Colonic mucosa (tissue), 4 donors: ENCODE data around the gene ADGRB2. TPM values are rescaled to one million over a fixed set of nuclear protein-coding genes. Genes with fewer than 3 reads are reported as not detected.

Experiments used
- DNase-seq: peaks from one replicate; pipeline ENCODE4 v3.0.0-alpha.2; 2020
- H3K27ac ChIP-seq: fragments of 200-600 bp; one replicate; pipeline ENCODE4 v1.8.0; 2021
- H3K27me3 ChIP-seq: fragments of 200-600 bp; one replicate; pipeline ENCODE4 v1.8.0; 2021
- H3K36me3 ChIP-seq: fragments of 200-600 bp; one replicate; pipeline ENCODE4 v1.8.0; 2021
- H3K4me1 ChIP-seq: fragments of 200-600 bp; one replicate; pipeline ENCODE4 v1.8.0; 2021; ENCODE audit warnings: mild to moderate bottlenecking
- H3K4me3 ChIP-seq: fragments of 200-600 bp; one replicate; pipeline ENCODE4 v1.8.0; 2021
- H3K9ac ChIP-seq, 2 donors: one replicate each; pipeline ENCODE4 v1.7.0; 2013; ENCODE audit warnings: control low read depth in 2 of 2, low read depth in 2 of 2, low read length in 2 of 2
- H3K9me3 ChIP-seq: fragments of 200-600 bp; one replicate; pipeline ENCODE4 v1.8.0; 2021
- intact Hi-C: fragments of 100-400 bp; cut with DNase I; formaldehyde crosslinking; loops from one replicate; pipeline ENCODE4 v1.14.1; 2022
- total RNA-seq, 2 donors: library from RNA; stranded (reverse); fragmentation: NEBNext Ultra II Directional in 1 of 2; extraction: Animal tissue kit (Norgen Biotek cat#: 25700) in 1 of 2; gene quantifications; one replicate each; pipeline ENCODE4 v1.2.1, GENCODE V29; 2021
- TF ChIP-seq, protein P1 (sequence below): fragments of 200-600 bp; IDR thresholded peaks from one replicate; pipeline ENCODE4 v1.8.0; 2022; ENCODE audit warnings: antibody characterized with exemption, mild to moderate bottlenecking
- donor health status: healthy.
- donor health status: DM: no; HTN: no; CAD: no.
- donor health status: DM: no; HTN: no; CAD: no.

Gene ADGRB2
- total RNA-seq, 2 donors from 2014 or later, result 0.59 to 1.6 TPM

DNA sequence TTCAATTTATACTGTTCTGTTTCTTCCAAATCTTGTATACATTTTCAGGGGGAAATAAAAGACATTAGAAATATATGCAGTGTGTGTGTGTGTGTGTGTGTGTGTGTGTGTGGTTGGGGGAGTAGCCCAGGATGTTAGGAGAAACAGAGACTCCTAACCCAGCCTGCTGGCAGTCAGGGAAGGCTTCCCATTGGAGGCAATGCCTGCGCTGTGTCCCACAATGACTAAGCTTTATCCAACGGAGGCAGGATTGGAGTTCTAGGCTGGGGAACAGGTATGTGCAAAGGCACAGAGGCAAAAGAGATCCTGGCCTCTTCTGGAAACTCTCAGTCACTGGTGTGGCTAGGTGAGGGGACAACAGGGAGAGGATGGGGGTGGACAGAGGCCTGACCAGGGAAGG lies 16.5 kb upstream of the ADGRB2 start:
- H3K4me3 ChIP-seq, result no peak overlapping the region
- H3K4me1 ChIP-seq, result no peaks in the 10 kb centered on the region
- no peaks in the 10 kb centered on the region for H3K9me3 ChIP-seq
- no peak overlapping the region for H3K9ac ChIP-seq
- no peaks in the 10 kb centered on the region for H3K27me3 ChIP-seq
- DNase-seq, result no peak
- TF ChIP-seq, protein P1, sequence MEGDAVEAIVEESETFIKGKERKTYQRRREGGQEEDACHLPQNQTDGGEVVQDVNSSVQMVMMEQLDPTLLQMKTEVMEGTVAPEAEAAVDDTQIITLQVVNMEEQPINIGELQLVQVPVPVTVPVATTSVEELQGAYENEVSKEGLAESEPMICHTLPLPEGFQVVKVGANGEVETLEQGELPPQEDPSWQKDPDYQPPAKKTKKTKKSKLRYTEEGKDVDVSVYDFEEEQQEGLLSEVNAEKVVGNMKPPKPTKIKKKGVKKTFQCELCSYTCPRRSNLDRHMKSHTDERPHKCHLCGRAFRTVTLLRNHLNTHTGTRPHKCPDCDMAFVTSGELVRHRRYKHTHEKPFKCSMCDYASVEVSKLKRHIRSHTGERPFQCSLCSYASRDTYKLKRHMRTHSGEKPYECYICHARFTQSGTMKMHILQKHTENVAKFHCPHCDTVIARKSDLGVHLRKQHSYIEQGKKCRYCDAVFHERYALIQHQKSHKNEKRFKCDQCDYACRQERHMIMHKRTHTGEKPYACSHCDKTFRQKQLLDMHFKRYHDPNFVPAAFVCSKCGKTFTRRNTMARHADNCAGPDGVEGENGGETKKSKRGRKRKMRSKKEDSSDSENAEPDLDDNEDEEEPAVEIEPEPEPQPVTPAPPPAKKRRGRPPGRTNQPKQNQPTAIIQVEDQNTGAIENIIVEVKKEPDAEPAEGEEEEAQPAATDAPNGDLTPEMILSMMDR, result no peak
- H3K36me3 ChIP-seq, result no peaks in the 10 kb centered on the region
- intact Hi-C loops, result loop anchor here (10.0 kb wide), 1 partner anchor 66 kb away; no protein-coding TSS in a partner anchor
- H3K27ac ChIP-seq, result no peak overlapping the region

- H3K27ac ChIP-seq, result no peak overlapping the region
- no peaks in the 10 kb centered on the region for H3K9me3 ChIP-seq
- no peaks in the 10 kb centered on the region for H3K4me1 ChIP-seq
- H3K36me3 ChIP-seq, result no peaks in the 10 kb centered on the region
- peaks cover 3% of the 10 kb centered on the region for H3K27me3 ChIP-seq
- H3K9ac ChIP-seq, result no peak overlapping the region
- DNase-seq, result no peak
- TF ChIP-seq, protein P1, result no peak
- intact Hi-C loops, result loop anchor here (10.0 kb wide), 1 partner anchor 65 kb away; no protein-coding TSS in a partner anchor
- H3K4me3 ChIP-seq, result no peak overlapping the region
These were observed 15.5 kb upstream of the ADGRB2 start for GRCh38 chr1:31779687-31780086.

DNA sequence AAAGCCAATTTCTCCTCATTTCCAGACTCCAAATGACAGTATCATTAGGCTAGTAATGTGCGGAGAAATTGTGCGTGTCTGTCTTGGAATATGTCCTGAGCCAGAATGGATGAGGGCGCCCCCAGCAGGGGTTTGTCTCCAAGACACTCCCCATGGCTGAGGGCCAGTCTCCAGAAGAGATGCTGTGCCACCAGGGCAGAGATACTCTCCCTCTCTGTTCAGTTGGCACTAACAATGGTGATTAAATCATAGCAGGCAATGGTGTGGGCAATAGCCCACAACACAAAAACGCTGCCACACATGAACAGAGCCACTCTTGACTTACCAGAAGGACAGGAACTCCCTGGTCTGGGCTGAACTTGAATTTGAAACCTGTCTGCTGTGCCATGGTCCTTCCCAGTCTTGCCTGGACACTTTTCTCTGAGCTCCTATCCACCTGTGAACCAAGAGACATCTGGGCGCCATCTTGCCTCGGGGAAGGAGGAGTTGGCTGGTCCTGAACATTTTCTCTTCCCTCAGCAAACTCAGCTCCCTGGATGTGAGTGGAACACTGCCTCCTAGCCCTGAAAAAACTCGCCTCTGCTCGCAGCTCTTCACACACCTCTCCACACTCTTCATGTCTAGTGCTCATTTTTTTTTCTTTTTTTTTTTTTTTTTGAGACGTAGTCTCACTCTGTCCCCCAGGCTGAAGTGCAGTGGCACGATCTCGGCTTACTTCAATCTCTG lies 14.8 kb upstream of the ADGRB2 start:
- Histone ChIP-seq H3K36me3 (no peaks in the 10 kb centered on the region), H3K27me3 (peaks cover 11% of the 10 kb centered on the region), H3K9me3 (no peaks in the 10 kb centered on the region), H3K4me3 (no peak overlapping the region), H3K27ac (no peak overlapping the region), H3K4me1 (no peaks in the 10 kb centered on the region), H3K9ac (no peak overlapping the region)
- intact Hi-C loops, result no loop called here
- DNase-seq, result no peak
- TF ChIP-seq, protein P1, result no peak

DNA sequence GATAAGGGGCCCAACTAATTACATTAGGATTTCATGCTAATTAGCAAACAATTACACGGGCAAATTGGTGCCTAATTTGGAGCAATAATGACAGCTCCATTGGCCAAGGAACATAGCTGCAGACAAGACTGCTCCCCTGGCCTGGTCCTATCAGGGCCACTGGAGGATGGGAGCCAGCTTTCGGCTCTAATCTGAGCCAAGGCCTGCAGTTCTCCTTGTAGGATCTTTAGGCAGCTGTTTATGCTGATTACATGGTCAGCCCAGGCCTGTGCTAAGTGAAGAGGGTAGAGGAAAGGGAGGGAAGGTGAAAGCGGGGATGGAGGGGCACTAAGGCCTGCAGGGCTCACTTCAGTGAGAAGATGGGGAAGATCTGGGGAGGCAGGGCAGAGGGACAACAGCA lies 12.4 kb upstream of the ADGRB2 start:
- peaks cover 33% of the 10 kb centered on the region for H3K27me3 ChIP-seq
- no peak overlapping the region for H3K4me3 ChIP-seq
- H3K36me3 ChIP-seq, result no peaks in the 10 kb centered on the region
- H3K27ac ChIP-seq, result no peak overlapping the region
- H3K9ac ChIP-seq, result no peak overlapping the region
- H3K9me3 ChIP-seq, result no peaks in the 10 kb centered on the region
- TF ChIP-seq, protein P1, result no peak
- peaks cover 8% of the 10 kb centered on the region for H3K4me1 ChIP-seq
- DNase-seq, result no peak
- intact Hi-C loops, result no loop called here

DNA sequence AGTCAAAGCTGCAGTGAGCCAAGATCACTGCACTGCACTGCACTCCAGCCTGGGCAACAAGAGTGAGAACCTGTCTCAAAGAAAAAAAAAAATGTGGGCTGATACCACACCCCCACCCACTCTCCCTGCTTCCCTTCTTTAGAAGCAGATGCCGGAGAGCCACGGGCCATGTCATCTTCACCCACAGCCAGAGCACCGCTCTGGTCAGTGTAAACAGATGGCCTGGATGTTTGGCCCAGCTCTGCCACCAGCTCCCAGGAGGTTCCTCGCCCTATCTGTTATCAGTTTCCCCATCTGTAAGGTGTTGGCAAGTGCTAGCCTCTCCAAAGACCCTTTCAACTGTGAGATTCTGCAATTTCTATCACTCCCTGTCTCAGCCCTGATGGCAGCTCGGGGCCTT lies 11.9 kb upstream of the ADGRB2 start:
- no peak for DNase-seq
- H3K4me1 ChIP-seq, result peaks cover 8% of the 10 kb centered on the region
- no peak overlapping the region for H3K27ac ChIP-seq
- H3K4me3 ChIP-seq, result no peak overlapping the region
- H3K9ac ChIP-seq, result no peak overlapping the region
- H3K27me3 ChIP-seq, result peaks cover 33% of the 10 kb centered on the region
- no peaks in the 10 kb centered on the region for H3K36me3 ChIP-seq
- intact Hi-C loops, result no loop called here
- H3K9me3 ChIP-seq, result no peaks in the 10 kb centered on the region
- TF ChIP-seq, protein P1, result no peak
